Esophagus squamous epithelium (tissue), 4 donors: ENCODE measurements around the gene NMNAT3.

Experiments
- CTCF ChIP-seq, 6 experiments: fragments of 450-650 bp in 4 of 6; fragments of 200-600 bp in 2 of 6; sonication (generic) in 2 of 6; IDR thresholded peaks; one replicate each; pipeline ENCODE4 v1.5.1; 2016 to 2019; ENCODE audit warnings: antibody characterized with exemption in 6 of 6, mild to moderate bottlenecking in 4 of 6, moderate library complexity in 4 of 6
- POLR2A ChIP-seq, 4 donors: fragments of 450-650 bp; IDR thresholded peaks; one replicate each; pipeline ENCODE4 v1.6.1; 2017; ENCODE audit warnings: antibody characterized with exemption in 4 of 4, mild to moderate bottlenecking in 4 of 4, moderate library complexity in 3 of 4

- no peak for TF ChIP-seq CTCF (IDR thresholded peaks at IDR 0.05)
- TF ChIP-seq POLR2A (IDR thresholded peaks at IDR 0.05): no peak
These were observed 47.2 kb downstream of the NMNAT3 start for GRCh38 chr3:139630542-139630941.
